ENCODE data around the gene CPNE9.
A peak's percentile ranks its signal among the peaks of the same experiment; 100 is the strongest.

Gene CPNE9, protein sequence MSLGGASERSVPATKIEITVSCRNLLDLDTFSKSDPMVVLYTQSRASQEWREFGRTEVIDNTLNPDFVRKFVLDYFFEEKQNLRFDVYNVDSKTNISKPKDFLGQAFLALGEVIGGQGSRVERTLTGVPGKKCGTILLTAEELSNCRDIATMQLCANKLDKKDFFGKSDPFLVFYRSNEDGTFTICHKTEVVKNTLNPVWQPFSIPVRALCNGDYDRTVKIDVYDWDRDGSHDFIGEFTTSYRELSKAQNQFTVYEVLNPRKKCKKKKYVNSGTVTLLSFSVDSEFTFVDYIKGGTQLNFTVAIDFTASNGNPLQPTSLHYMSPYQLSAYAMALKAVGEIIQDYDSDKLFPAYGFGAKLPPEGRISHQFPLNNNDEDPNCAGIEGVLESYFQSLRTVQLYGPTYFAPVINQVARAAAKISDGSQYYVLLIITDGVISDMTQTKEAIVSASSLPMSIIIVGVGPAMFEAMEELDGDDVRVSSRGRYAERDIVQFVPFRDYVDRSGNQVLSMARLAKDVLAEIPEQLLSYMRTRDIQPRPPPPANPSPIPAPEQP

DNA sequence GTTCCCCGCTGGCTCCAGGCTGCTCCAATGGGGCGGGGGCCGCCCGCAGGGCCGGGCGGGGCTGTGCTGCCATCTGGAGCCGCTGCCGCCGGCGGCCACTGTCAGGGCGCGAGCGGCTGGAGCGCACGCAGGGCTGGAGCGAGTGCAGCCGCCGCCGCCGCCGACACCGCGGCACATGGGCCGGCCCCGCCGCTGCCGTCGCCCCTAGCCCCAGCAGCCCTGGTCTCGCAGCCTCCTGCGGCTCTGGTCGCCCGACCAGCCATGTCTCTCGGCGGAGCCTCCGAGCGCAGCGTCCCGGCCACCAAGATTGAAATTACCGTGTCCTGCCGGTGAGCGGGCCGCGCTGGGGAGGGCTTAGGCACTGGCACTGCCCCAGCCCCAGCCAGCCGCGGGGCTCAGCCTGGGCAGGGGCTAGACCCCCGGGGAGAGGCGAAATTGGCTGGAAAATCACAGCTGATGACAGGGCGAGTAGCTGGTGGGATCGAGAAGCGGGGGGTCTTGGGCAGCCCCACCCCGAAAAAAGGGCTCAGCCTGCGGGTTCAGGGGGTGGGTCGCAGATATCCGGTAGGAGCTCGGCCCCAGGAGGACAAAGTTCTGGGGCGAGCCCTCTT is at the start of gene CPNE9:
TSS of gene CPNE9 (plus strand) at position 98 of the 611 bp plus-strand sequence. CDS start at position 262, 164 bp downstream.
- TF ChIP-seq, protein P1, sequence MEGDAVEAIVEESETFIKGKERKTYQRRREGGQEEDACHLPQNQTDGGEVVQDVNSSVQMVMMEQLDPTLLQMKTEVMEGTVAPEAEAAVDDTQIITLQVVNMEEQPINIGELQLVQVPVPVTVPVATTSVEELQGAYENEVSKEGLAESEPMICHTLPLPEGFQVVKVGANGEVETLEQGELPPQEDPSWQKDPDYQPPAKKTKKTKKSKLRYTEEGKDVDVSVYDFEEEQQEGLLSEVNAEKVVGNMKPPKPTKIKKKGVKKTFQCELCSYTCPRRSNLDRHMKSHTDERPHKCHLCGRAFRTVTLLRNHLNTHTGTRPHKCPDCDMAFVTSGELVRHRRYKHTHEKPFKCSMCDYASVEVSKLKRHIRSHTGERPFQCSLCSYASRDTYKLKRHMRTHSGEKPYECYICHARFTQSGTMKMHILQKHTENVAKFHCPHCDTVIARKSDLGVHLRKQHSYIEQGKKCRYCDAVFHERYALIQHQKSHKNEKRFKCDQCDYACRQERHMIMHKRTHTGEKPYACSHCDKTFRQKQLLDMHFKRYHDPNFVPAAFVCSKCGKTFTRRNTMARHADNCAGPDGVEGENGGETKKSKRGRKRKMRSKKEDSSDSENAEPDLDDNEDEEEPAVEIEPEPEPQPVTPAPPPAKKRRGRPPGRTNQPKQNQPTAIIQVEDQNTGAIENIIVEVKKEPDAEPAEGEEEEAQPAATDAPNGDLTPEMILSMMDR (IDR thresholded peaks at IDR 0.05; ENCODE audit: insufficient read depth, missing control alignments), result no peak
- DNase-seq (ENCODE audit: insufficient read length, low spot score) (peak; percentile 53), FAIRE-seq (no peak)

DNA sequence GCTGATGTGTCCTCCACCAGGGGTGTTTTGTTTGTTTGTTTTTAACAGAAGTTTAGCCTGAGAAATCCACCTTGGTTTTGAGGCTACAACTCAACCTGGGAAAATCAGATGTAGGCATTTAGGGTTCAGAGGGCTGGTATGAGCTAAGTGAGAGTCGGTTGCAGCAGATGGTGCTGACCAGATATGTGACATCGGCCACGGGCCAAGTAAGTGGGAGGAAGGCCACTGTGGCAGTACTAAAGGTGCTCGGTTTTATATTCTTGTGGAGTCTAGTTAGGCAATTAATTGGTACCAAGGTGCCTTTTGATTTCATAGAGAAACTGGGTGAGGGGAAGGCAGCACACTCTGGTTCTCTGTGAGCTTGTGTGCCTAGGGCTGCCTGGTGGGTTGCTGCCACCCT is 43.8 kb upstream of the CPNE9 start:
- TF ChIP-seq, protein P1 (IDR thresholded peaks at IDR 0.05; ENCODE audit: insufficient read depth, missing control alignments), result no peak
- no peak for DNase-seq (ENCODE audit: insufficient read length, low spot score)
- FAIRE-seq, result no peak

DNA sequence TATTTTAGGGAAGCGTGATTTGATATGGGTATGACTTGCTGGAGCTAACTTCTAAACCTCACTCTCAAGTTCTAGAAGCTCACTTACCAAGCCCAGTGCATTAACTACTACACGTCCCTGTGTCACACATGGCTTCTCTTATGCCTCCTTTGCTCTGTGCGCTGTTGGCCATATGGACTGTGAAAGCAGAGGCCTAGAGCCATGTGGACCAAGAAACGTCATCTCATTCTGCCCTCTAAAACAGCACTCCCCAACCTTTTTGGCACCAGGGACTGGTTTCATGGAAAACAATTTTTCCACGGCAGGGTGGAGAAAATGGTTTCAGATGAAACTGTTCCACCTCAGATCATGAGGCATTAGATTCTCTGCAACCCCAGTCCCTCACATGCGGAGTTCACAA is 42.7 kb upstream of the CPNE9 start:
- TF ChIP-seq, protein P1 (IDR thresholded peaks at IDR 0.05; ENCODE audit: insufficient read depth, missing control alignments), result no peak
- FAIRE-seq (no peak), DNase-seq (ENCODE audit: insufficient read length, low spot score) (no peak)

DNA sequence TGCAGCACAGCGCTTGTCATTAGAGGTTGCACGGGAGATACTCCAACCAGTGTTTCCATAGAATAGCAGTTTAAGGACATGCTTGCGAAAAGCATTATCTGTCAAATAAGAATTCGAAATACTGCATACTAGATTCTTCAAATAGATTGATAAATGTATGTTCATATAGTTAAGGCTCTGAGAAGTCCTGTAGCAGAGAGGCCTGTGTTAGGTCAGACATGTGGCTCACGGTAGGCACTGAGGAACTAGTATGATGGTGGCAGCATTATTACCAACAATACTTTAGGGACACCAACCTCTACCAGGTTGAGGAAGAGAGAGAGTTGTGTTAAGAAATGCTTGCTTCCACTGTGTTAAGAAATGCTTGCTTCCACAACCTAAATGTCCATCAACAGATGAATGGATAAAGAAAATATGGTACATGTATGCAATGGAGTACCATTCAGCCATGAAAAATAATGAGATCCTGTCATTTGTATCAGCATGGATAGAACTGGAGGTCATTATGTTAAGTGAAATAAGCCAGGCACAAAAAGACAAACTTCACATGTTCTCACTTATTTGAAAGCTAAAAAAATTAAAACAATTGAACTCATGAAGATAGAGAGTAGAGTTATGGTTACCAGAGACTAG is 39.4 kb upstream of the CPNE9 start:
- DNase-seq (ENCODE audit: insufficient read length, low spot score) (no peak), FAIRE-seq (no peak)
- TF ChIP-seq, protein P1 (IDR thresholded peaks at IDR 0.05; ENCODE audit: insufficient read depth, missing control alignments), result no peak

DNA sequence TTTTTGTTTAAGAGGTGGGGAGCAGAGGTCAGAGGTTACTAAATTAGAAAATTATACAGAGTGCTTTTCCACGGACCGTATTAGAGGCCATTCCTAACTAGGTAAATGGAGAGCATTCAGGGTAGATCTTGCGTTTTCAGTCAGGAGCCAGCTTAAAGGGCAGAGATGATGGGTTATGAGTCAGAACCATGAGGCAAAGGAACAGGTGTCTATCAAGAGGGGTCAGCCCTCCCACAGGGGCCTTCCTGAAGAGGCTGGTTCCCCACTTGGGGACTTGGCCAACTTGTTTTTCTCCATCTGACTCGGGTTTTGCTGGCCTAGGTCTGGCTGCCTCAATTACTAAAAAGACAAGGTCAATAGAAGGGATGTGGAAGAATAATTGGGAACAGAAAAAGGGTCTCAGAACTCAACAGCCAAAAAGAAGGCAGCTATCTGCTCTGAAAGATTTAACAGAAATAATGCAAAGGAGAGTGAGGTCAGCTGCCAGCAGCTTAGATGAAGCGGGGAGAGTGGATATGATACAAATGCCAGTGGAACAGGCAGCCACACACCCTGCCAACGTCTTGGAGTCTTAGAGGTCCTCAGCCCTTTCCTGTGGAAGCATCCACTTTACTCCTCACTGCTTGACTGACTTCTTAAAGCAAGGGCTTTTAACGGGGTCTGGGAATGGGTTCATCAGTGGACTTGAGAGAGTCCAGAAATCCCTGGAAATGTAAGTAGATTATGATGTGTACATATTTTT is 36.8 kb upstream of the CPNE9 start:
- no peak for FAIRE-seq
- TF ChIP-seq, protein P1 (IDR thresholded peaks at IDR 0.05; ENCODE audit: insufficient read depth, missing control alignments), result no peak

DNA sequence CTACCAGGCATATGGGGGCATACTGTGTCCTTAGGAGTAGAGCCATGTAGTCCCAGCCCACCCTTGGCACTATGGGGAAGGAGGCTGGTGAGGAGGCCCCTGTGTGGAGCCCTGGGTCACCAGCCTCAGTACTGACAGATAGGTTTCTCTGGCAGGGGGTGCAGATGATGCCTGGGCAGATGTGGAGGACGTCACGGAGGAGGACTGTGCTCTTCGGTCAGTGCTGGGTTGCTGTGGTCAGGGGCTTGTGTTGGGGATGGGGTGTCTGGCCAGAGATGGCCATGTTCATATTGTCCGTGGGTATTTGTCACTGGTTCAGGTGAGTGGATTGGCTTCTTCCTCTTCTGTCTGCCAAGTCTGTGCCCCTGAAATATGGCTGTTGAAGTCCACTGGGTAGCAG is 34.4 kb upstream of the CPNE9 start:
- no peak for DNase-seq (ENCODE audit: insufficient read length, low spot score)
- TF ChIP-seq, protein P1 (IDR thresholded peaks at IDR 0.05; ENCODE audit: insufficient read depth, missing control alignments), result no peak
- FAIRE-seq, result no peak

More for the DNA sequence above, 36.8 kb upstream of the CPNE9 start:
- no peak for DNase-seq (ENCODE audit: insufficient read length, low spot score)
